ENCODE measurements around the gene ACSL4.
"Not testable (repeated sequence)": the region's sequence is repeated elsewhere in the genome, so short reads cannot be mapped to it uniquely, and the experiment has no call there.

The ACSL4 gene

DNA sequence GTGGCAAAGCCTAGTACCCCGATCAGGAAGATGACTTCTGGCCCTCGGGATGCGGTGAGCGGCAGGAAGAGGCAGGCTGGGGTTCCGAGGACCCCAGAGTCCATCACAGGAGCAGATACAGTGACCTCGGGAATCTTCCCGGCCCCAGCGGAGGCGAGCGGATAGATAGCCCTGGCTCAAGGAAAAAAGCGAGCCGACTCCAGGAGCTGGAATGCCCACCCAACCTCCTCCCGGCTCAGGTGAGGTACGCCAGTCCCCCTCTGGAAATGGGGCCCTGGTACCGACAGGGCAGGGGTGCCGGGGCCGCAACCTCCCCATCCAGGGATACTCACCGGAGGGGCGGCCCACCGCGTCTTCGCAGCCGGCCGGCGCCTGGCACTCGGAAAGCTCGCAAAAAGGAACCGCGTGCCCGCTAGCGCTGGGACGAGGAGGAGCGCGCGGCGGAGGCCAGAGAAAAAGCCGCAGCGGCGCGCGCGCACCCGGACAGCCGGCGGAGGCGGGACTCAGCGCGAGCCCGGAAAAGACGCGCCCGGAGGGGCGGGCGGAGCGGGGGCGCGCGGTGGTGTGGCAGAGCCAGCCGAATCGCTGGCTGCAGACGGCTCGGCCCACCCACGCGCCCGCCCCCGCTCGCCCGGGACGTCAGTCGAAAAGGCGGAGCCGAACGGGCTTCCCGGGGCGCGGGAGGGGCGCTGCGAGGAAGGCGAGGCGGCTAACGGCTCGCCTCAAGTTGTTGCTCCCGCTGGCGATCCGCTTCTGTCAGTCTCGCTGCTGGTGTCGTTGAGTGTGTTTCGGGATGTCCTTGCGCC is at the start of gene ACSL4:
Gene ACSL4, minus strand, starts transcription at position 451 of the 806 bp plus-strand sequence. CDS start 49,894 bp downstream, outside the sequence.
- DNase-seq (ENCODE audit: low read depth in 2 of 3, low spot score in 2 of 3): peak; percentile 59 to 70 (median 61)

DNA sequence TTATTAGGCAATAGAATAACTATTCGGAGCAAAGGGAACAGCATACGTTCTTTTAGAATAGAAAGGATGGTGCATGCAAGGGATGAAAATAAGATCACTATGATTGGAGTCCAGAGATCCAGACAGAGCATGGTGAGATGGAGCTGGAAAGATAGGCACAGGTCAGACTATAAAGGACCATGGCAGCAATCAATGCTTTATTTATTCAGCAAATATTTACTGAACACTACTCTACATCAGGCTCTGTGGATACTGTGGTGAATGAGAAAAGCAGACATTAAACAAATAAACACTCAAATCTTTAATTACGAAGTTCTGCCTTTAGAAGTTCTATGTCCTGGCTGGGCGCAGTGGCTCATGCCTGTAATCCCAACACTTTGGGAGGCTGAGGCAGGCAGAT is 44.7 kb upstream of the ACSL4 start:
- DNase-seq (ENCODE audit: low read depth in 2 of 3, low spot score in 2 of 3): no peak

DNA sequence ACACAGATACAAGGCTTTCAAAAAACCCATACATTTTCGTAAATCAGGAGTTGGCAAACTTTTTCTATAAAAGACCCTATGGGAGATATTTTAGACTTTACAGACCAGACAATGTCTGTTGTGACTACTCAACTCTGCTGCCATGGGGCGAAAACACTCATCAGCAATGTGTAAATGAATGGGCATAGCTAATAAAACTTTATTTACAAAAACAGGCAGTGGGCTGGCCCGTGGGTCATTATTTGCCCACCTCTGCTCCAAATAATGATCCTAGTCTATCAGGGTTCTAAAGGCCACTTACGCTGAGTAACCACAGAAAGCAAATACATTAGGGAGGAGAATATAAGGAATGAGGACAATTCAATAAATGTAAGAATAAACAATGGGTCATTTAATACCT is 43.9 kb upstream of the ACSL4 start:
- DNase-seq (ENCODE audit: low read depth in 2 of 3, low spot score in 2 of 3): no peak

DNA sequence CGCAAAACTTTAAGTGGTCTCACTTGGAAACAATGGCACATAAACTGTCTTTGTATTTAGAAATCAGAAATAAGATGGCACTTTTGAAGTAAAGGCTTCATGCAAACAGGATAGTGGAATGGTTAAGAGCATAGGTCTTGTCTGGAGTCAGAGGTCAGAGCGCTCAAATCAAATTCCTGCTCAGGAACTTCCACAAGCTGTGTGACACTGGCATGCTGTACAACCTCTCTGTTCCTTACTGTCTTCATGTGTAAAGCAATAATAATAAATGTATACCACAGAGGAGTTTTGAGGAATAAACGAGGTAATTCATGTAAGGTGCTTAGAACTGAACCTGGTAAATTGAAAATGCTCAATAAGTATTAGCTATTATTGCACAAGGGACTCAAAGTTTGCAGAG is 43.4 kb upstream of the ACSL4 start:
- DNase-seq (ENCODE audit: low read depth in 2 of 3, low spot score in 2 of 3): no peak

DNA sequence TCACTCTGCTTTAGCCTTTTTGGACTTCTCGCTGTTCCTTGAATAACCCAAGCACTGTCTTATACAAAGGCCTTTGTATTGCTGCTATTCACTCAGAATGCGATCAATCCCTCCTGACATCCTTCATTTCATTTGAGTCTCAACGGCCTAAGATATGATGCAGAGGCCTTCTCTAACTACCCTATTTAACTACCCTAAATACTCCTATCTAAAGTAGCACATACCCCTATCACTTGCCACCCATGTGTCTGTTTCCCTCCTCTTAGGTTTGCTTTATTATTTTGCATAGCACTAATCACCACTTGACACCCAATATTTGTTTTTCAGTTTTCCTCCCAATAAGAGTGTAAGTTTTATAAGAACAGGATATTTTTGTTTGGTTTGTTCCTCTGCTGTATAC is 42.3 kb upstream of the ACSL4 start:
- no peak for DNase-seq (ENCODE audit: low read depth in 2 of 3, low spot score in 2 of 3)

DNA sequence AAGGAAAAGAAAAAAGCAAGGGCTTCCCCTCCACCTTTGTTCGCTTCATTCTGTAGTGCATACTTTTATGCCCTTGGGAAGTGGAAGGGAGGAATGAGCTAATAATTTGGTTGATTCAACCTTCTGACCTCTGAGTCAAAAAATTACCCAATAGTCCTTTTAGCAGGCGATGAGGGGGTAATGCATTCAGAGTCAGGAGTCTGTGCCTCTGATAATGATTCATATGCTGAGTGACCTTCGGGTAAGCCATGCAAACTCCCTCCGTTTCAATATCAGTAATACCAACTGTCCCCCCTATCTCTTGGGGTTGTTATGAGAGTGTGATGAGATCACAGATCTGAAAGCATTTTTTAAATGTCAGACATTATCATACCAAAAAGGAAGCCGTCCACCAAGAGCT is 41.6 kb upstream of the ACSL4 start:
- DNase-seq (ENCODE audit: low read depth in 2 of 3, low spot score in 2 of 3): no peak

DNA sequence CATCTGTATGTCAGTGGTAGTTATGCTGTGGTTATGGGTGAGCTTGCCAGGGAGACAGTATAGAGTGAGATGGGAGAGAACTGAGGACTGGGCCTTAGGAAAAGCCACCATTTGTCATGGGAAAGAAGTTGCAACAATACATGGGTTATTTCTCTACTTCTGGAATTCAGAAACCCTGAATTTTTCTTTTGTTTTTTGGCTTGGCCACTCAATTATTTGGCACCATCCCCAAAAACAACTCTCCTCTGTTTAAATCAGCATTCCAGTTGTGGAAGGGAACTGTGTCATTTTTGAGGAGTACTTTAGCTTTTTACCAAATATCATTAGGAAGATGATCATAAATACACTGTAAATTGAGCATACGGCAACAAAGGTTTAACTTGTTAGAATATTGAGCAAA is 41.1 kb upstream of the ACSL4 start:
- DNase-seq (ENCODE audit: low read depth in 2 of 3, low spot score in 2 of 3): no peak

DNA sequence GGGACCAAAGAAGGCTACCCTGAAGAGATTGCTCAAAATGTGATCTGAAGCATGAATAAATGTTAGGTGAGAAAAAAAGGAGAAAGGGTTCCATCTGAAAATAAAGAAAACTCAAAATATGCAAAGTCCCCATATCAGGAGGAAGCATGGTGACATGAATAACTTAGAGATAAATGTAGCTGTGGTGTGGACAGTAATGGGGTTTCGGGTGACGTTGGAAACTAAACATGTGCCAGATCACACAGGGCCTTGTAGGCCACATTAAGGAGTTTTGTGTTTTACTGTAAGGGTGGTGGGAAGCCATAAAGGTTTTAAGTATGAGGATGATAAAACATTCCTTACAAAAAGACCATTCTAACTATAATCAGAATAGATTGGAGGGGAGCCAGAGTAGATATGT is 40.3 kb upstream of the ACSL4 start:
- no peak for DNase-seq (ENCODE audit: low read depth in 2 of 3, low spot score in 2 of 3)

DNA sequence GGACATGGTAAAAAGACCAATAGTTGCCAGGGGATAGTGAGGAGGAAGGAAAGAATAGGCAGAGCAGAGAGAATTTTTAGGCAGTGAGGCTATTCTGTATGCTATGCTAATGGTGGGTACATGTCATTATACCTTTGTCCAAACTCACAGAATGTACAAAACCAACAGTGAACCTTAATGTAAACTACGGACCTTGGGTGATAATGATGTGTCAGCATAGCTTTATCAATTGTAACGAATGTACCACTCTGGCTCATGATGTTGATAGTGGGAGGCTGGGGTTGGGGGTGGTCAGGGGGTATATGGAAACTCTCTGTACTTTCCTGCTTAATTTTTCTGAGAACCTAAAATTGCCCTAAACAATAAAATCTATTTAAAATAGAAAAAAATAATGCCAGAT is 37.7 kb upstream of the ACSL4 start:
- no peak for DNase-seq (ENCODE audit: low read depth in 2 of 3, low spot score in 2 of 3)

DNA sequence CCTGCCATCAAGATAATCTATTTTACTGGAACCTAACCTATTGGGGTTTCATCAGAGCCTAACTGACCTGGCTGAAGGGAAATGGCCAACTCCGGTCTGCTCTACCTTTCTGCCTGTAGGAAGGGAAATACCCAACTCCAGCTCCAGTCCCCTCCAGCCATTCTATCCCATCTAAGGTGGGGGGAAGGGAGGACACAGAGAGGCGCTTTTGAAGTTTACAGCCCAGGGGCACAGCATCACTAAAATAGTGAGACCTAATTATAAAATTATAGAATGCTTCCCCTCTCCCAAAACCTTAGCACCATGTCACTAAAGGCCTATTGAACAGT is 27.8 kb upstream of the ACSL4 start:
- no peak for DNase-seq (ENCODE audit: low read depth in 2 of 3, low spot score in 2 of 3)

DNA sequence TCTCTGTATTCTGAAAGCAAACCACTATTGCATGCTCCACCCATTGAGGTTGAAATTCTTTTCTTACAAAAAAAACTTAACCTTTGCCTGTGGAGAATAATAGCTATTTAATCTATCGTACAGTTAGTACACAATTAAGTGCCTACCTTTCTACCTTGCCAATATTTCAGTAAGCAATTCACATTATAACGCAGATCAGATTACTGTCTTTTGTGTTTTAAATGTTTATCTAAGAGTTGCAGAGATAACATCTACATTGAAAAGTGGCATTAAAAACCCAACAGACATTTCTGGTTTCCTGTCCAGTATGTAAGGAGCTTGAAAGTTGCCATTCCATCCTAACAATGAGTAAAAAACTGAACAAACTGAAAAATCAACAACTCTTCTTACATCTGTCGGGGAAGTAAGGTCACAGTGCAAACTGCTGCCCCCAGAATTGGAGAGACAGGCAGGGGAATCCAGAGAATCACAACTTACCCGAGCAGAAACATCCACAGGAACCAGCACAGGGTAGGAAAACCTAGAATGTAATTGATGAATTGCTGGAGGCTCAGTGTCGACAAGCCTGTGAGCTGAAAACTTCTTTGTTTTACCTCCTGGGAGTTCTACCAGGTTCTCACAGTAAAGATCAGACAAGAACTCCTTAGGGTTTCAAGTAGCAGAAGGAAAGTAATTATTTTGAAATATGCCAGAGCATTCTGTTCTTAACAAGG is 27.3 kb upstream of the ACSL4 start:
- DNase-seq (ENCODE audit: low read depth in 2 of 3, low spot score in 2 of 3): no peak

DNA sequence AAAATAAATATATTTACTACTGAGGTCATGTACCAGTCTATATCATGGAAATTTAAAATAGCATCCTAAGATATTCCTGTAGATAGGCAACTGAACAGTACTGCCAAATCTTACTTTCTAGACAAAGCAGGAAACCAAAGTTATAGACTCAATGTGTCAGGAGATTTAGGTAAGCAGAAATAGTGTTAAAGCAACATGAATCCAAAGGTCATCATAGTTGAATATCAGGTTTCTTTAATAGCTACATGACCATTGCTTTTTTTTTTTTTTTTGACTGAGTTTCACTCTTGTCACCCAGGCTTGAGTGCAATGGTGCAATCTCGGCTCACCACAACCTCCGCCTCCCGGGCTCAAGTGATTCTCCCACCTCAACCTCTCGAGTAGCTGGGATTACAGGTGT is 20.2 kb upstream of the ACSL4 start:
- DNase-seq (ENCODE audit: low read depth in 2 of 3, low spot score in 2 of 3): no peak

DNA sequence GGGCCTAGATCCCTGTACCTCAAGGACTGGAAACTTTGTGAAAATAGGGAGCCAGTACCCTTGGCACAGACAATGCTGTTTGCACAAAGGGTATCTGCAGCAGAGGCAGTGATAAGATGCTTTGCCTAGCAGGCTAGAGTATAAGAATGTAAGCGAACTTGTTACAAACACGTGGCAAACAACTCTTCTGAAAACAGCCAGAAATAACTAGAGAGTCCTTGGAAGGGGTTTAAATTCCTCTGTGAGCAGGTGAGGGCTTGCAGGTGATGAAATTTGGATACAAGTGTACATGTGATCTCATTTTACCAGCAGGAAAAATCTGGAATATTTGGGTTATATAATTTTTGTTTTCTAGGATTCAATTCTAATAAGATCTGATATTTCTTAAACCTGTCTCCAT is 18.6 kb upstream of the ACSL4 start:
- no peak for DNase-seq (ENCODE audit: low read depth in 2 of 3, low spot score in 2 of 3)

DNA sequence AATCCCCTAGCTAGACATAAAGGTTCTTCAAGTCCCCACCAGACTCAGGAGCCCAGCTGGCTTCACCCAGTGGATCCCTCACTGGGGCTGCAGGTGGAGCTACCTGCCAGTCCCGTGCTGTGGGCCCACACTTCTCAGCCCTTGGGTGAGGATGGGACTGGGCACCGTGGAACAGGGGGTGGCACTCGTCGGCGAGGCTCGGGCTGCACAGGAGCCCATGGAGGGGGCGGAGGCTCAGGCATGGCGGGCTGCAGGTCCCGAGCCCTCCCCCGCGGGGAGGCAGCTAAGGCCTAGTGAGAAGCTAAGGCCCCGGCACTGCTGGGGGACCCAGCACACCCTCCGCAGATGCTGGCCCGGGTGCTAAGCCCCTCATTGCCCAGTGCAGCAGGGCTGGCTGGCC is 16.1 kb upstream of the ACSL4 start:
- no peak for DNase-seq (ENCODE audit: low read depth in 2 of 3, low spot score in 2 of 3)

DNA sequence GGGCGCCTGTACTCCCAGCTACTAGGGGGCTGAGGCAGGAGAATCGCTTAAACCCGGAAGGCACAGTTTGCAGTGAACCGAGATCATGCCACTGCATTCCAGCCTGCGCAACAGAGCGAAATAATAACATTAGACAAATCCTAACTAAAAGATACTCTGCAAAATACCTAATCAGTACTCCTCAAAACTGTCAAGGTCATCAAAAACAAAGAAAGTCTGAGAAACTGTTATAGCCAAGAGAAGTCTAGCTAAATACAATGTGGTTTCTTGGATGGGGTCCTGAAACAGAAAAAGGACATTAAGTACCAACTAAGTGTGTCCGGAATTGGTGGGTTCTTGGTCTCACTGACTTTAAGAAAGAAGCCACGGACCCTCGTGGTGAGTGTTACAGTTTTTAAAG is 14.6 kb upstream of the ACSL4 start:
- no peak for DNase-seq (ENCODE audit: low read depth in 2 of 3, low spot score in 2 of 3)

DNA sequence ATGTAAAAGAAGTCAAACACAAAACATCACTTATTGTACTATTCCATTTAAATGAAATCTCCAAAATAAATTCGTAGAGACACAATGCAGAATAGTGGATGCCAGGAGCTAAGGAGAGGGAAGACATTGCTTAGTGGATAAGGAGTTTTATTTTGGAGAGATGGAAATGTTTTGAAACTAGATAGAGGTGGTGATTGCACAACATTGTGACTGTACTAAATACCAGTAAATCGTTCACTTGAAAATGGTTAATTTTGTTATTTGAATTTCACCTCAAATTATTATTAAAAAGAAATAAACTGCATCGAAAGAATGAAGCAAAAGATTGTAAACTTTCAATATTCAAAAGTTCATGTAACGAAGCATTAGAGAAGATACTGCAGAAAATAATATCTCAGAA is 9.7 kb upstream of the ACSL4 start:
- no peak for DNase-seq (ENCODE audit: low read depth in 2 of 3, low spot score in 2 of 3)

DNA sequence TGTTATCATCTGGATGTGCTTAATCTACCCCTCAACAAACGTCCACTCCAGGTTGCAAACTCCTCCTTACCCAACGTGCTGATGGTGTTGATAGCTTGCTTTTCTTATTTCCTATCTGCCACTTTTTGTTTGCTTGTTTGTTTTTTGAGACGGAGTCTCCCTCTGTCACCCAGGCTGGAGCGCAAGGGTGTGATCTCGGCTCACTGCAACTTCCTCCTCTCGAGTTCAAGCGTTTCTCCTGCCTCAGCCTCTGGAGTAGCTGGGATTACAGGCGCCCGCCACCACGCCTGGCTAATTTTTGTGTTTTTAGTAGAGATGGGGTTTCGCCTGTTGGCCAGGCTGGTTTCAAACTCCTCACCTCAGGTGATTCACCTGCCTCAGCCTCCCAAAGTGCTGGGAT is 7.8 kb upstream of the ACSL4 start:
- DNase-seq (ENCODE audit: low read depth in 2 of 3, low spot score in 2 of 3): not testable (repeated sequence)

DNA sequence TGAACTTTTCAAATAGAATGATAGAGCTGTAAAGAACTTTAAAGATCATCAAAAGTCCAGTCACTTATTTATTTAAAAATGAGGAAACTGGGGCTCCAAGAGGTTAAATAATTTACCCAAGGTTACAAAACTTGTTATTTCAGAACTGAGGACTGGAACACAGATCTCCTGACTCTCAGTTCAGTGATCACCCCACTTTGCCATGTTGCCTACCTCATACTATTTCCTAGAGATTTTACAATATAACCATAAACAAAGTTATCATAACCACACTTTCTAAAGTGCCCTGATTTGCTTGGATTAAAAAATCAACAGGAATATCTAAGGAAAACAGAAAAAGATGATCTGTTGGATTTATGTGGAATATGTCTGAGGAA is 7.4 kb upstream of the ACSL4 start:
- DNase-seq (ENCODE audit: low read depth in 2 of 3, low spot score in 2 of 3): no peak

DNA sequence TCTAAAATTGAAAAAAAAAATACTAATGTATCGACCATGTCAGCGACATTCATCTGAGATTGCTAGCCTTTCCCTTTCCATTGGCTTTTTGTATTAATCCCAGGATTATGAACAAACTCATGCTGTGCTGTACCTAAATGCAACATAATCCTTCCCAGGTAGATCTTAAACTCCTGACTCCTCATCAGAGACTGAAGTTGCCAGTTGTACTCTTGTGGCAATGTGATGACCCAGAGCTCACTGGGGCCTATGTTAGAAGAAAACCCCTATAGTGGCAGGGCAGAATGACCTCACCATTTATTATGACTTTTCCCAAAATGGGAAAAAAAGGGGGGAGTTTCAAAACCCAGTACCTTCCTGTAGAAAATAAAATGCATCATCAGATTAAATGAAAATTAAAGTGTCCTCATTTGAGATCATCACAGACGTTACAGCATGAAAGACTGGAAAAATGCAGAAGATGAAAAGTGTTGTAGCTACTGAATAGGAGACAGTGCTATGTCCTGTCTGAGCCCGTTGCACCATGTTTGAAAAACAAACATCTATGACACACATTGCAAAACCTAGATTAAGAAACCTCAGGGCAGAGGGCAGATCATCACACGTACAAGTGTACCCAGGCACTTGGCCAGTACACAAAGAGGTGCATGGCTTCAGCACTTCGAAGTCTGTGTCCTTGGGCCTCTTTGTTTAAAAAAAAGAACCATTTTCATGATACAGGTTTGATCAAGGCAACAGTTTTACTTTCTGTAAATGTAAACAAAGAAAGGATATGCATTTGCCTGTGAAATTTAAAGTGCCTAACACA is 6.8 kb upstream of the ACSL4 start:
- DNase-seq (ENCODE audit: low read depth in 2 of 3, low spot score in 2 of 3): no peak

DNA sequence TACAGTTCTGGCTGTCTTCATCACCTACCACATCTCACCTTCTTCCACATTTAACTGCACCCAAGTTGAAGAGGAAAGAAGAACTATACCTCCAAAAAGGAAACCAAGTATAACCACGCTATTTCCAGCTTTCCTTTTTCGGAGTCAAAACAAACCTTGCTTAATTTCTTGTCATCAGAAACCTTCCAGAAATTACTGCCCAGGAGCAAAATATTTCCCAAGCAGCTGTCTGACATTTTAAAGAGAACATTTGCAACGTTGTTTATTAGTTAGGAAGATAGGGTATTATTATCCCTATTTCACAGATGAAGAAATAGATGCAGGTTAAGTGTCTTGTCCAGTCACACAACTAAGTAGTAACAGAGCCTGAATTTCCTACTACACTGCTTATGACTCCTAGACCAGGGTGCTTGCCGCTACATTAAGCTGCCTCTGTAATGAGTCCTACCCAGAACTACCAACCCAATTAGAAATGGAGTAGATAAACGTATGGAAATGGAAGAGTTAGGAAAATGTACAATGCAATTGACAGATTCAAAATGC is 2.2 kb upstream of the ACSL4 start:
- no peak for DNase-seq (ENCODE audit: low read depth in 2 of 3, low spot score in 2 of 3)

DNA sequence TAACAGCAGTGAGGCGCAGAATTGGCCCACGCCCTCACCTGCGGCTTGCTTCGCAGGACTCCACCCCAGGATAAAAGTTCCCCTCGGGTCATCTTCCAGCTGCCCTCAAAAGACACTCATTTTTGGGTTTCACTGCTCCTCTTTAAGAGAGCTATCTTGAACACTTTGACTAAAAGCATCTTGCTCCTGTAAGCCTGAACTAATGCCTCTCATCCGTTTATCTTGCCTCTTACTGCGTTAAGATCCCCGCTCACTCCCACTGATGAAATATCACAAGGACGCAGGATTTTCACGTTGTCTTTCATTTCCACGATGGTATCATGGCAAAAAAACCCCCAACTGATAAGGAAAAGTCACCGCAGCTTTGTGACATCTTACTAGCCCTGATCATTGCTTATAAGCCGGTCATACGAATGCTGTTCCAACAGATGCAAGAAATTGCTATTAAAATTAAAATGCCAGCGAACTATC is 591 bp upstream of the ACSL4 start:
- DNase-seq (ENCODE audit: low read depth in 2 of 3, low spot score in 2 of 3): no peak
